ENCODE results near the gene TIPARP.

TIPARP gene

DNA sequence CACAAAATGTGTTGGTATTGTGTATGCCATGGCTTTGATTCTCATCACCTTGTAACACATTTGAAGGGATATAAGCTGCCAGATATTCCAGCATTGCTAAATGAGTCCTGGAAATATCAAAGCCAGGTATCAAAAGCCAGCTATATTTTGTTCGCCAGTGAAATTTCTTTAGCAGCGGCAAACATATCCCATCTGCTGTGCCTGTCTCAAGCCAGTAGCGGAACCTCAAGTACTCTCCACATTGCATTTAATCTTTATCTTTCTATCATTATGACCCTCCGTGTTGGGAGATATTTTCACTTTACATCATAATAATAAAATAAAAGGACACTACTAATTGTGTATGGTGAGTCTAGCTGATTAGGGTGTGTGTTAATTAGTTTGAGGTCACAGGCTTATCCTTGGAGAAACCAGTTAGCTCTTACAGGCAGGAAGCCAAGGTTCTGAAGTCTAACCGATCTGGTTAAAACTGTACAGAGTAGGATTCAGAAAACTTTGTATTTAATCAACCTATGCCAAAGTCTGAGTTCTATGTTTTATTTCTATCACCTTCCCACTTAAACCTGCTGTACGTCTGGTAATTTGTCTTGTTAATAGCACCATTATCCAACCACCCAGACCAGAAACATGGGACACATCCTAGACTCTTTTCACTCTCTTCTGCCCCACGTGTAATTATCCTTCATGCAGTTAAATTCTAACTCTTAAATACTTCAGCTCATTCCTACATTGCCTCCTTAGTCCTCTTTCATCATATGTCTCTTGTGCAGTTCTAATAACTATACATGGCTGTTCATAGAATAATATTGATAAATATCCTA, 14.5 kb downstream of the TIPARP start:
- TF ChIP-seq, protein P1, sequence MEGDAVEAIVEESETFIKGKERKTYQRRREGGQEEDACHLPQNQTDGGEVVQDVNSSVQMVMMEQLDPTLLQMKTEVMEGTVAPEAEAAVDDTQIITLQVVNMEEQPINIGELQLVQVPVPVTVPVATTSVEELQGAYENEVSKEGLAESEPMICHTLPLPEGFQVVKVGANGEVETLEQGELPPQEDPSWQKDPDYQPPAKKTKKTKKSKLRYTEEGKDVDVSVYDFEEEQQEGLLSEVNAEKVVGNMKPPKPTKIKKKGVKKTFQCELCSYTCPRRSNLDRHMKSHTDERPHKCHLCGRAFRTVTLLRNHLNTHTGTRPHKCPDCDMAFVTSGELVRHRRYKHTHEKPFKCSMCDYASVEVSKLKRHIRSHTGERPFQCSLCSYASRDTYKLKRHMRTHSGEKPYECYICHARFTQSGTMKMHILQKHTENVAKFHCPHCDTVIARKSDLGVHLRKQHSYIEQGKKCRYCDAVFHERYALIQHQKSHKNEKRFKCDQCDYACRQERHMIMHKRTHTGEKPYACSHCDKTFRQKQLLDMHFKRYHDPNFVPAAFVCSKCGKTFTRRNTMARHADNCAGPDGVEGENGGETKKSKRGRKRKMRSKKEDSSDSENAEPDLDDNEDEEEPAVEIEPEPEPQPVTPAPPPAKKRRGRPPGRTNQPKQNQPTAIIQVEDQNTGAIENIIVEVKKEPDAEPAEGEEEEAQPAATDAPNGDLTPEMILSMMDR (IDR thresholded peaks at IDR 0.05; ENCODE audit: low read length), result no peak
- no peak for TF ChIP-seq EZH2 (IDR thresholded peaks at IDR 0.05; ENCODE audit: borderline replicate concordance, low read length)
- Histone ChIP-seq H3K4me3 (ENCODE audit: low read depth, low read length, poor library complexity, severe bottlenecking) (no peak overlapping the region), H3K27me3 (ENCODE audit: insufficient read depth, low read length) (no peaks in the 10 kb centered on the region), H3K4me1 (ENCODE audit: insufficient read depth, low read length, severe bottlenecking) (peaks cover 39% of the 10 kb centered on the region), H3F3A (ENCODE audit: insufficient read depth, low read length) (no peaks in the 10 kb centered on the region), H3K79me2 (ENCODE audit: insufficient read depth, low read length) (peaks cover 100% of the 10 kb centered on the region), H3K9me3 (ENCODE audit: low read length) (no peaks in the 10 kb centered on the region), H3K4me2 (ENCODE audit: low read length) (no peak overlapping the region), H3K9me2 (ENCODE audit: low read depth, low read length) (no peaks in the 10 kb centered on the region), H2AFZ (ENCODE audit: low read length) (no peak overlapping the region), H4K20me1 (ENCODE audit: insufficient read depth, low read length) (peaks cover 5% of the 10 kb centered on the region; the same call in 1 of the 2 replicates), H3K27ac (ENCODE audit: low read depth, low read length, poor library complexity, severe bottlenecking) (no peak overlapping the region), H3K36me3 (ENCODE audit: insufficient read depth, low read length) (peaks cover 44% of the 10 kb centered on the region), H3K9ac (ENCODE audit: low read length) (no peak overlapping the region)

DNA sequence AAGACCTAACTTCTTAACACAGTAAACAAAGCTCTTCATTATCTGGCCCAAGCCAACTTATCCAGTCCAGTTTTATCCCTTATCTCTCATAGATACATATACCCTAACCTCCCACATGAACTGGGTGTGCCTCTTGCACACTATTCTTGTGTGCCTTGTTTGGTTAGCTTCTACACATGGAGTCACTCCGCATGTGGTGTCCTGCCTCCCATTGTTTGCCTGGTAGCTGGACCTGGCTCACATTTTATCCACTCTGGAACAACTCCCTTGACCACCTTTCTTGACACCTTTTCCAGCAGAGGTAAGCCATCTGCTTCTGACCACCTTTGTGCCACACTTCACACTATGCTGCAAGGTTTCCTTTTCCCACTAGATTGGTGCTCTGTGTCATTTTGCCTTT, 15.2 kb downstream of the TIPARP start:
- Histone ChIP-seq H3K36me3 (ENCODE audit: insufficient read depth, low read length) (peaks cover 49% of the 10 kb centered on the region), H3F3A (ENCODE audit: insufficient read depth, low read length) (no peaks in the 10 kb centered on the region), H4K20me1 (ENCODE audit: insufficient read depth, low read length) (peaks cover 5% of the 10 kb centered on the region; the same call in 1 of the 2 replicates), H3K4me2 (ENCODE audit: low read length) (no peak overlapping the region), H3K27me3 (ENCODE audit: insufficient read depth, low read length) (no peaks in the 10 kb centered on the region), H3K79me2 (ENCODE audit: insufficient read depth, low read length) (peaks cover 93% of the 10 kb centered on the region), H3K9ac (ENCODE audit: low read length) (no peak overlapping the region), H3K9me2 (ENCODE audit: low read depth, low read length) (no peaks in the 10 kb centered on the region), H3K9me3 (ENCODE audit: low read length) (no peaks in the 10 kb centered on the region), H3K4me1 (ENCODE audit: insufficient read depth, low read length, severe bottlenecking) (peaks cover 32% of the 10 kb centered on the region), H2AFZ (ENCODE audit: low read length) (no peak overlapping the region), H3K27ac (ENCODE audit: low read depth, low read length, poor library complexity, severe bottlenecking) (no peak overlapping the region), H3K4me3 (ENCODE audit: low read depth, low read length, poor library complexity, severe bottlenecking) (no peak overlapping the region)
- TF ChIP-seq EZH2 (IDR thresholded peaks at IDR 0.05; ENCODE audit: borderline replicate concordance, low read length), result no peak
- TF ChIP-seq, protein P1 (IDR thresholded peaks at IDR 0.05; ENCODE audit: low read length), result no peak

DNA sequence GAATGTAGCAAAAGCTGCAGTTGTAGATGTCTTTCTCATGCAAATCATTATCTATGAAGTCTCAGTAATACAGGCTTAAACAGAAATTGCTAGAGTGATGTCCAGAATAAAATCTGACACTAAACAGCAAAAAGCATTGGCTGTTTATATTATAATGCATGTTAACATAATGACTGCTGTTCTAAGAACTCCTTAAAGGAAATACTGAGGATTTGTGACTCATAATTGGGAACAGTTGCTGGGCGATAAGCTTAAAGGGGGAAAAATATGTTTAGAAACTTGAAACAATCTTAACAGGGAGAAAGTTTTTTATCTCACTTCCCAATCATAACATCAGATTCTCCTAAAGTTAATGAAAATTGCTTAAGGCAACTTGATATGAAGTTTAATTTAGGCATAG, 17.5 kb downstream of the TIPARP start:
- no peaks in the 10 kb centered on the region for H3F3A ChIP-seq (ENCODE audit: insufficient read depth, low read length)
- no peak overlapping the region for H3K9ac ChIP-seq (ENCODE audit: low read length)
- peaks cover 68% of the 10 kb centered on the region for H3K36me3 ChIP-seq (ENCODE audit: insufficient read depth, low read length)
- H3K9me3 ChIP-seq (ENCODE audit: low read length), result no peaks in the 10 kb centered on the region
- H4K20me1 ChIP-seq (ENCODE audit: insufficient read depth, low read length), result no peaks in the 10 kb centered on the region
- H2AFZ ChIP-seq (ENCODE audit: low read length), result no peak overlapping the region
- H3K27me3 ChIP-seq (ENCODE audit: insufficient read depth, low read length), result no peaks in the 10 kb centered on the region
- no peak overlapping the region for H3K4me3 ChIP-seq (ENCODE audit: low read depth, low read length, poor library complexity, severe bottlenecking)
- H3K79me2 ChIP-seq (ENCODE audit: insufficient read depth, low read length), result peaks cover 70% of the 10 kb centered on the region
- no peak overlapping the region for H3K27ac ChIP-seq (ENCODE audit: low read depth, low read length, poor library complexity, severe bottlenecking)
- no peak overlapping the region for H3K4me2 ChIP-seq (ENCODE audit: low read length)
- H3K4me1 ChIP-seq (ENCODE audit: insufficient read depth, low read length, severe bottlenecking), result peaks cover 9% of the 10 kb centered on the region
- TF ChIP-seq EZH2 (IDR thresholded peaks at IDR 0.05; ENCODE audit: borderline replicate concordance, low read length), result no peak
- TF ChIP-seq, protein P1 (IDR thresholded peaks at IDR 0.05; ENCODE audit: low read length), result no peak
- no peaks in the 10 kb centered on the region for H3K9me2 ChIP-seq (ENCODE audit: low read depth, low read length)

Measured in OCI-LY1 (cell line).